HG03469 (cell line): Measurements from ENCODE around the gene ACADVL.
"Not testable (repeated sequence)": the region's sequence is repeated elsewhere in the genome, so short reads cannot be mapped to it uniquely, and the experiment has no call there.

ENCODE experiments used
- ATAC-seq: cut with Tn5 transposase; IDR thresholded peaks from one replicate; pipeline ENCODE4 v1.9.1; 2021; ENCODE audit warnings: mild to moderate bottlenecking, moderate library complexity, moderate number of reproducible peaks; ENCODE audit not compliant: unreplicated experiment

ACADVL gene

GRCh38 chr17:7219812-7220592, at the start of gene ACADVL, which contains the start of gene DLG4:
TSS of gene ACADVL (plus strand) at chr17:7219938. CDS start at chr17:7219985, 47 bp downstream.
TSS of gene DLG4 (minus strand) at chr17:7219836.
- ATAC-seq, result no peak

GRCh38 chr17:7172522-7173191, 47.1 kb upstream of the ACADVL start:
- ATAC-seq, result not testable (repeated sequence)

- no peak for ATAC-seq
Measured at GRCh38 chr17:7173687-7174602, 45.8 kb upstream of the ACADVL start.

- no peak for ATAC-seq
Measured at GRCh38 chr17:7174603-7175326, 45.0 kb upstream of the ACADVL start.

GRCh38 chr17:7175330-7175733, 44.4 kb upstream of the ACADVL start:
- ATAC-seq, result no peak

- ATAC-seq, result no peak
Measured at GRCh38 chr17:7176107-7176840, 43.5 kb upstream of the ACADVL start.

- no peak for ATAC-seq
Measured at GRCh38 chr17:7176841-7177190, 42.9 kb upstream of the ACADVL start.

GRCh38 chr17:7177191-7177953, 42.4 kb upstream of the ACADVL start:
- ATAC-seq, result no peak

- ATAC-seq, result no peak
Measured at GRCh38 chr17:7177954-7178477, 41.7 kb upstream of the ACADVL start.

- no peak for ATAC-seq
Measured at GRCh38 chr17:7178973-7179316, 40.8 kb upstream of the ACADVL start.

GRCh38 chr17:7179317-7180254, 40.2 kb upstream of the ACADVL start, which contains the start of gene ASGR1:
TSS of gene ASGR1 (minus strand) at chr17:7179370. CDS start at chr17:7178563, 807 bp downstream.
- no peak for ATAC-seq

GRCh38 chr17:7182101-7182500, 37.6 kb upstream of the ACADVL start:
- ATAC-seq, result not testable (repeated sequence)

GRCh38 chr17:7183433-7184090, 36.2 kb upstream of the ACADVL start:
- ATAC-seq, result no peak

- ATAC-seq, result no peak
Measured at GRCh38 chr17:7184091-7184488, 35.6 kb upstream of the ACADVL start.

GRCh38 chr17:7184647-7185046, 35.1 kb upstream of the ACADVL start:
- no peak for ATAC-seq

GRCh38 chr17:7186241-7186640, 33.5 kb upstream of the ACADVL start:
- ATAC-seq, result no peak

GRCh38 chr17:7190276-7190917, 29.3 kb upstream of the ACADVL start:
- ATAC-seq, result no peak
